GM18861 (cell line): ENCODE measurements around the gene KRT13.

Experiments
- ATAC-seq: cut with Tn5 transposase; IDR thresholded peaks from one replicate; pipeline ENCODE4 v1.9.1; 2021; ENCODE audit not compliant: unreplicated experiment

KRT13 gene

GRCh38 chr17:41475421-41475820 lies 30.0 kb downstream of the KRT13 start:
- no peak for ATAC-seq

- ATAC-seq = no peak
Observed at GRCh38 chr17:41474863-41475262, 30.5 kb downstream of the KRT13 start.

GRCh38 chr17:41468346-41468745 lies 37.1 kb downstream of the KRT13 start:
- no peak for ATAC-seq

GRCh38 chr17:41467561-41467960 lies 37.9 kb downstream of the KRT13 start:
- ATAC-seq = no peak

- ATAC-seq = no peak
Observed at GRCh38 chr17:41466988-41467387, 38.4 kb downstream of the KRT13 start, which contains the start of gene KRT32. Gene KRT32 (minus strand): TSS chr17:41467386. CDS start chr17:41467325, 61 bp downstream.

- ATAC-seq = no peak
Observed at GRCh38 chr17:41464682-41465081, 40.7 kb downstream of the KRT13 start.

GRCh38 chr17:41464173-41464572 lies 41.2 kb downstream of the KRT13 start:
- no peak for ATAC-seq

DNA sequence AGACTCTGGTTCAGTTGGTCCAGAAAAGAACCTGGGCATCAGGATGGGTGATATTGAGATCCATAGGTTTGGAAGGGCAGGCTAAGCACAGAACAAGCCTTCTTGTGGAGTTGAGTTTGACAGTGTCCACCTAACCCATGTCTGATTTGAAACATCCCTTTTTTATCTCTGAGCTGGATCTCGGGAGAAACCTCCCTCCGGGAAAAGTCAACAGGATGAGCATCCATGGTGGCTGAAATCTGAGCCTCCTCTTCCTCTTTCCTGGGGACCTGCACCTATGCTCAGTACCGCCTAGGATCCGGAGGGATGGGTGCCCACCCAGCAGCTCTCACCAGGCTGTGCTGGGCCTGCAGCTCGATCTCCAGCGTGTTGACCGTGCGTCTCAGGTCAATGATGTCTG lies 41.7 kb downstream of the KRT13 start:
- ATAC-seq = no peak

- ATAC-seq = no peak
Observed at GRCh38 chr17:41462705-41463104, 42.7 kb downstream of the KRT13 start.

DNA sequence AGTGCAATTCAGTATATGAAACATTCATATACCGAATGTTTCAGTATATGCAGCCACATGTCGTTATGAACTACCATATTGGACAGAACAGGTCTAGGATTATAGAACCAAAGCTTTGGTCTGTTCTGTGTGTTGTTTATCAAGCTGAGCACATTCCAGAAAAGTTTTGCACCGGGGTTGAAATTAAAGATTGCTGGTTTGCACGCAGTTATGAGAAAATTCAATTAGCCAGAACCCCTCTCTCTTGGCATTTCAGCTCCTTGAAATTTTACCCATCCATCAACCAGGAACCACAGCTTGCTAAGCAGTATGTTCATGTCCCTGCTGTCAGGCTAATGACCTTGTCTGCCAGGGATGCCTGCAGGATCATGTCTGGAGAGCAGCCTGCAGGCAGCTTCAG lies 47.7 kb downstream of the KRT13 start:
- no peak for ATAC-seq

DNA sequence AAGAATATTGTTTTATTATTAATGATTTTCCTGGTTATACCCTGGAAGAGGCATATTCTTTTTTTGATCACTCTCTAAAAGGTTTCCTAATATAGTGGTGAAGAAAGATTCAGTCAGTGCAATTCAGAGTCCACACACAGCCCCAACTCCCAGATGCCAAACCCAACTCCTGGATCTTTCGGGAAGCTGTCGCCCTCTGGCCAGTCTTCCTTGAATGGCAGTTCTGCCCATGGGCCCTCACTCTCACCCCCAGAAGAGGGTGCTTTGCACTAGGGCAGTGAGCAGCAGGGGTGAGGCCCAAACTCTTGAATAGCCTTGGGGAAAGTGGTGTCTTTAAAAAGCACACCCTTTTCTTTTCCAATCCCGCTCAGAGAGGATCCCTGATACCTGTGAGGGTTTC lies 49.2 kb downstream of the KRT13 start:
- no peak for ATAC-seq

- no peak for ATAC-seq
Observed at GRCh38 chr17:41455236-41455635, 50.2 kb downstream of the KRT13 start.

DNA sequence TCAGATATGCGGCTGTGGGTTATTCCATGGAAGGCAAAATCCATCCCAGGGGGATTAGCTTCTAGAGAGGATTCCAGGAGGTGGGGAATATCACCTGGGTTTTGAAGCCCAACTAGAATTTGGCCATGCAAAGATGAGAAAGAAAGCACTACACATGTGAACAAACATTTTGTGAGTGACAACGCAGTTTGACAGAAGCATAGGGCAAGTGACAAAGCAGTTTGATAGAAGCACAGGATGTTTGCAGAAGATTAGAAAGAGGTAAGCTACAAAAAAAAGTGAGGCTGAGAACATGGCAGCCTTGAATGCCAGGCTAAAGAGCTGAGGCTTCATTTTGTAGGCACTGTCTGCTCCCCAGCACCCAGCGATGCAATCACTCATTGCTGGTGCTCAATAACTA lies 52.3 kb downstream of the KRT13 start:
- no peak for ATAC-seq

DNA sequence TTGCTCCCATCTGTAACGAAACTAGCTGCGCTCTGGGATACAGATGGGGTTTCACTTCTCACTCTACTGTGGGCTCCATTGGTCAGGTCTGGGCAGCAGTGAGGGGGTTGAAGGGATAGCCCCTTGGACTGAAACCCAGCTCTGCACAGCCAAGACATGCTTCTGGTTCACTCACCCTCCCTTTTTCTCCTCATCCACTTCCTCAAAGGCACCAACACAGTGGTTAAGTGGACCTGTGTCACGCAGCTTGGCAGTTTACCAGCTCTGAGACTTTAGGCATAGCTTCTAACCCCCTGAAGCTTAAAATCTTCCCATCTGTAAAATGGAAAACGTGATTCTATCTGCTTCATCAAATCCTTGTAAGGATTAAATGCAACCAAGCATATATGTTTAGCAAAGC lies 53.1 kb downstream of the KRT13 start:
- ATAC-seq = no peak

GRCh38 chr17:41451154-41451728 lies 54.2 kb downstream of the KRT13 start:
- no peak for ATAC-seq
